Panc1 (cell line): ENCODE results near the gene MRPS22. TPM values are rescaled to one million over a fixed set of nuclear protein-coding genes. Genes with fewer than 3 reads are reported as not detected.

Source experiments
- ATAC-seq: fragments of 200-7000 bp; cut with Tn5 transposase; 2 replicates; pipeline ENCODE4 v1.9.1; 2020; ENCODE audit warnings: mild to moderate bottlenecking, moderate library complexity
- BruUV-seq: library from RNA; stranded (reverse); fragments of 400-500 nt; replicated peaks from 2 replicates; lab custom pipeline; 2021; lab: Mats Ljungman, UMichigan
- CTCF ChIA-PET: fragments of 300-600 bp; sonication (Branson Sonifier 250); formaldehyde crosslinking; loops from one replicate; lab custom pipeline; 2022; ENCODE audit warnings: antibody characterized with exemption; lab: Charles Lee
- POLR2A ChIA-PET: fragments of 300-600 bp; sonication (Branson Sonifier 250); formaldehyde crosslinking; loops from one replicate; lab custom pipeline; 2022; ENCODE audit warnings: antibody characterized with exemption; lab: Charles Lee
- DNase-seq: peaks from one replicate; pipeline ENCODE4 v3.0.0-alpha.2; 2010; ENCODE audit warnings: low read depth, low spot score
- H3K27ac ChIP-seq: 2 replicates; pipeline ENCODE4 v1.5.1; 2011; ENCODE audit warnings: mild to moderate bottlenecking, low read length, inconsistent platforms
- H3K27me3 ChIP-seq: fragments of 200-500 bp; sonication (Bioruptor generic); 2 replicates; pipeline ENCODE4 v1.6.0; 2014; ENCODE audit warnings: low read length, inconsistent platforms; ENCODE audit not compliant: control insufficient read depth, insufficient read depth
- H3K36me3 ChIP-seq: fragments of 200-500 bp; sonication (Bioruptor generic); 2 replicates; pipeline ENCODE4 v1.5.1; 2014; ENCODE audit warnings: inconsistent platforms, mild to moderate bottlenecking, low read length, moderate library complexity; ENCODE audit not compliant: control insufficient read depth, insufficient read depth
- H3K4me1 ChIP-seq: 2 replicates; pipeline ENCODE4 v1.5.1; 2011; ENCODE audit warnings: inconsistent platforms, mild to moderate bottlenecking, low read length, moderate library complexity; ENCODE audit not compliant: control insufficient read depth, insufficient read depth
- H3K4me3 ChIP-seq, 2 experiments: 2 replicates each; pipeline ENCODE4 v1.5.1; 2011 to 2012; ENCODE audit warnings: low read depth in 2 of 2, low read length in 2 of 2, mild to moderate bottlenecking in 2 of 2, inconsistent platforms in 1 of 2, moderate library complexity in 1 of 2
- H3K9me3 ChIP-seq: fragments of 200-500 bp; sonication (Bioruptor generic); 2 replicates; pipeline ENCODE4 v1.5.1; 2014; ENCODE audit warnings: low read depth, mild to moderate bottlenecking, inconsistent platforms, low read length, moderate library complexity; ENCODE audit not compliant: control insufficient read depth, insufficient read depth
- CTCF ChIP-seq: fragments of 450-650 bp; IDR thresholded peaks from 2 replicates; pipeline ENCODE4 v1.5.1; 2017; ENCODE audit warnings: mild to moderate bottlenecking
- POLR2AphosphoS5 ChIP-seq: IDR thresholded peaks from 2 replicates; pipeline ENCODE4 v1.6.1; 2012; ENCODE audit warnings: mild to moderate bottlenecking, low read depth, low read length, moderate library complexity
- REST ChIP-seq, 2 experiments: IDR thresholded peaks; 2 replicates each; pipeline ENCODE4 v1.6.1; 2011 to 2012; ENCODE audit warnings: low read depth in 2 of 2, control low read depth in 1 of 2, low read length in 1 of 2, mild to moderate bottlenecking in 1 of 2, moderate library complexity in 1 of 2; ENCODE audit not compliant: insufficient read depth in 1 of 2
- SIN3A ChIP-seq: IDR thresholded peaks from 2 replicates; pipeline ENCODE4 v1.6.1; 2012; ENCODE audit warnings: low read depth, mild to moderate bottlenecking, low read length, moderate library complexity, borderline replicate concordance; ENCODE audit not compliant: insufficient read depth
- TCF7L2 ChIP-seq: IDR thresholded peaks from 2 replicates; pipeline ENCODE4 v1.6.1; 2011; ENCODE audit warnings: mild to moderate bottlenecking, low read depth, low read length, inconsistent platforms
- in situ Hi-C: cut with HindIII; loops from 2 replicates; pipeline ENCODE4 v1.10.0; 2016; ENCODE audit warnings: low sequenced_read_pairs, low pct_unique_long_range_greater_than_20kb
- intact Hi-C: fragments of 100-400 bp; cut with micrococcal nuclease; formaldehyde crosslinking; loops from one replicate; pipeline ENCODE4 v1.10.0; 2022; ENCODE audit not compliant: unreplicated experiment
- total RNA-seq: library from RNA; stranded (reverse); gene quantifications from one replicate; pipeline ENCODE4 v1.2.1, GENCODE V29; 2021; ENCODE audit not compliant: unreplicated experiment

MRPS22 gene
- total RNA-seq, 1 experiment from 2014 or later = 61.9 TPM

GRCh38 chr3:139302084-139302800, 41.6 kb upstream of the MRPS22 start:
- ChIA-PET POLR2A (no interaction called here), CTCF (no interaction called here)
- Histone ChIP-seq H3K9me3 (no peaks in the 10 kb centered on the region), H3K36me3 (no peaks in the 10 kb centered on the region), H3K4me1 (peaks cover 47% of the 10 kb centered on the region), H3K4me3 (no peak overlapping the region), H3K27ac (peak overlapping the region; percentile 81), H3K27me3 (no peaks in the 10 kb centered on the region)
- intact Hi-C loops = no loop called here
- in situ Hi-C loops = no loop called here
- no peak for TF ChIP-seq CTCF
- no peak for TF ChIP-seq REST (IDR thresholded peaks at IDR 0.05; ENCODE audit: insufficient read depth in 1 of 2, low read depth in 2 of 2, low read length in 1 of 2)
- TF ChIP-seq POLR2AphosphoS5 = peak; percentile 88
- peak; percentile 94 for TF ChIP-seq TCF7L2
- no peak for TF ChIP-seq SIN3A
- peak; percentile 97 for ATAC-seq
- no TSS peak for BruUV-seq
- peak; percentile 91 for DNase-seq

GRCh38 chr3:139302801-139303113, 41.1 kb upstream of the MRPS22 start:
- intact Hi-C loops = no loop called here
- H3K27me3 ChIP-seq = no peaks in the 10 kb centered on the region
- H3K9me3 ChIP-seq = no peaks in the 10 kb centered on the region
- POLR2A ChIA-PET = interaction anchor here (0.9 kb wide), 1 partner anchor 9 kb away, joined by 3 read pairs; no protein-coding TSS in a partner anchor
- H3K27ac ChIP-seq = peak overlapping the region; percentile 81
- H3K4me3 ChIP-seq = no peak overlapping the region
- BruUV-seq = no TSS peak
- CTCF ChIA-PET = no interaction called here
- peak; percentile 32 for ATAC-seq
- in situ Hi-C loops = no loop called here
- peaks cover 42% of the 10 kb centered on the region for H3K4me1 ChIP-seq
- DNase-seq = no peak
- TF ChIP-seq POLR2AphosphoS5 (no peak), TCF7L2 (peak; percentile 38; the same call in 1 of the 2 replicates)
- no peaks in the 10 kb centered on the region for H3K36me3 ChIP-seq

GRCh38 chr3:139303216-139303615, 40.6 kb upstream of the MRPS22 start:
- H3K9me3 ChIP-seq = no peaks in the 10 kb centered on the region
- ChIA-PET CTCF (no interaction called here), POLR2A (interaction anchor here (0.6 to 0.9 kb wide), 2 partner anchors 9 to 355 kb away, joined by 3 read pairs; no protein-coding TSS in a partner anchor)
- no peak overlapping the region for H3K4me3 ChIP-seq
- ATAC-seq = no peak
- peaks cover 41% of the 10 kb centered on the region for H3K4me1 ChIP-seq
- DNase-seq = no peak
- in situ Hi-C loops (no loop called here), intact Hi-C loops (no loop called here)
- BruUV-seq = no TSS peak
- H3K36me3 ChIP-seq = no peaks in the 10 kb centered on the region
- H3K27ac ChIP-seq = peak overlapping the region; percentile 81
- H3K27me3 ChIP-seq = no peaks in the 10 kb centered on the region
- no peak for TF ChIP-seq CTCF
- no peak for TF ChIP-seq SIN3A
- no peak for TF ChIP-seq REST (IDR thresholded peaks at IDR 0.05; ENCODE audit: insufficient read depth in 1 of 2, low read depth in 2 of 2, low read length in 1 of 2)
- no peak for TF ChIP-seq POLR2AphosphoS5
- no peak for TF ChIP-seq TCF7L2
